PC-3 (cell line): ENCODE measurements around the gene GSTA2. TPM values are rescaled to one million over a fixed set of nuclear protein-coding genes. Genes with fewer than 3 reads are reported as not detected.

ENCODE experiments used
- ATAC-seq: fragments of 200-7000 bp; cut with Tn5 transposase; 2 replicates; pipeline ENCODE4 v1.9.1; 2020; ENCODE audit warnings: mild to moderate bottlenecking, moderate library complexity
- BruUV-seq: library from RNA; stranded (reverse); fragments of 400-500 nt; replicated peaks from 2 replicates; lab custom pipeline; 2021; lab: Mats Ljungman, UMichigan
- CTCF ChIA-PET: fragments of 300-600 bp; sonication (Branson Sonifier 250); formaldehyde crosslinking; loops from one replicate; lab custom pipeline; 2022; ENCODE audit warnings: antibody characterized with exemption; lab: Charles Lee
- POLR2A ChIA-PET: fragments of 300-600 bp; sonication (Branson Sonifier 250); formaldehyde crosslinking; loops from one replicate; lab custom pipeline; 2022; ENCODE audit warnings: antibody characterized with exemption; ENCODE audit not compliant: unreplicated experiment; lab: Charles Lee
- DNase-seq: peaks from one replicate; pipeline ENCODE4 v3.0.0-alpha.2; 2015
- H2AFZ ChIP-seq: fragments of 300-600 bp; sonication (generic); 2 replicates; pipeline ENCODE4 v1.6.0; 2016; ENCODE audit warnings: antibody characterized with exemption, low read length
- H3F3A ChIP-seq: fragments of 300-600 bp; sonication (generic); one replicate; pipeline ENCODE4 v1.6.0; 2017; ENCODE audit warnings: antibody characterized with exemption, low read length, control low read depth, mild to moderate bottlenecking; ENCODE audit not compliant: unreplicated experiment
- H3K27ac ChIP-seq: fragments of 300-600 bp; sonication (generic); 2 replicates; pipeline ENCODE4 v1.5.1; 2016; ENCODE audit warnings: mild to moderate bottlenecking, low read length
- H3K27me3 ChIP-seq: fragments of 300-600 bp; sonication (generic); 2 replicates; pipeline ENCODE4 v1.6.1; 2016; ENCODE audit warnings: low read length, mixed read lengths
- H3K36me3 ChIP-seq: fragments of 300-600 bp; sonication (generic); 2 replicates; pipeline ENCODE4 v1.6.1; 2016; ENCODE audit warnings: low read depth, mixed run types, low read length, mixed read lengths
- H3K4me1 ChIP-seq: fragments of 300-600 bp; sonication (generic); 2 replicates; pipeline ENCODE4 v1.5.1; 2016; ENCODE audit warnings: low read length; ENCODE audit not compliant: insufficient read depth
- H3K4me2 ChIP-seq: fragments of 300-600 bp; sonication (generic); 2 replicates; pipeline ENCODE4 v1.6.0; 2016; ENCODE audit warnings: low read length
- H3K4me3 ChIP-seq: fragments of 300-600 bp; sonication (generic); 2 replicates; pipeline ENCODE4 v1.5.1; 2016; ENCODE audit warnings: mild to moderate bottlenecking, low read length, mixed read lengths
- H3K79me2 ChIP-seq: fragments of 300-600 bp; sonication (generic); 2 replicates; pipeline ENCODE4 v1.6.1; 2017; ENCODE audit warnings: low read length, mixed read lengths
- H3K9ac ChIP-seq: fragments of 300-600 bp; sonication (generic); 2 replicates; pipeline ENCODE4 v1.6.0; 2016; ENCODE audit warnings: mild to moderate bottlenecking, low read length
- H3K9me2 ChIP-seq: fragments of 300-600 bp; sonication (generic); replicated peaks from 2 replicates; pipeline ENCODE4 v1.6.1; 2016; ENCODE audit warnings: mixed run types, low read length, mixed read lengths
- H3K9me3 ChIP-seq: fragments of 300-600 bp; sonication (generic); 2 replicates; pipeline ENCODE4 v1.6.1; 2016; ENCODE audit warnings: low read length, mixed read lengths
- H4K20me1 ChIP-seq: fragments of 300-600 bp; sonication (generic); 2 replicates; pipeline ENCODE4 v1.6.1; 2016; ENCODE audit warnings: low read length, mixed read lengths
- CTCF ChIP-seq: fragments of 300-600 bp; sonication (generic); conservative IDR thresholded peaks from 2 replicates; pipeline ENCODE4 v1.5.1; 2017; ENCODE audit warnings: antibody characterized with exemption, low read depth, mild to moderate bottlenecking, low read length
- EZH2 ChIP-seq: fragments of 300-600 bp; sonication (generic); IDR thresholded peaks from one replicate; pipeline ENCODE4 v1.6.1; 2017; ENCODE audit warnings: antibody characterized with exemption, mild to moderate bottlenecking, low read length; ENCODE audit not compliant: unreplicated experiment
- EZH2phosphoT487 ChIP-seq: fragments of 300-600 bp; sonication (generic); IDR thresholded peaks from 2 replicates; pipeline ENCODE4 v1.6.1; 2018; ENCODE audit warnings: mild to moderate bottlenecking, antibody characterized with exemption, low read length, borderline replicate concordance
- intact Hi-C: fragments of 100-400 bp; cut with micrococcal nuclease; formaldehyde crosslinking; loops from 2 replicates; pipeline ENCODE4 v1.9.0; 2023
- total RNA-seq: library from RNA; depleted of rRNA; stranded (reverse); fragments of >200 nt; gene quantifications from 2 replicates; pipeline ENCODE4 v1.2.3, GENCODE V29; 2014

Gene GSTA2
- total RNA-seq, 1 experiment from 2014 or later = not detected

GRCh38 chr6:52735071-52735470 is 28.2 kb downstream of the GSTA2 start:
- Histone ChIP-seq H2AFZ (no peak overlapping the region), H3K4me2 (no peak overlapping the region), H3K79me2 (no peaks in the 10 kb centered on the region), H3K4me3 (no peak overlapping the region), H3K9me2 (no peaks in the 10 kb centered on the region), H3F3A (no peaks in the 10 kb centered on the region), H4K20me1 (no peaks in the 10 kb centered on the region), H3K36me3 (no peaks in the 10 kb centered on the region), H3K9ac (no peak overlapping the region), H3K4me1 (no peaks in the 10 kb centered on the region), H3K9me3 (no peaks in the 10 kb centered on the region), H3K27ac (no peak overlapping the region), H3K27me3 (no peaks in the 10 kb centered on the region)
- TF ChIP-seq EZH2 = no peak
- TF ChIP-seq CTCF = no peak
- TF ChIP-seq EZH2phosphoT487 = no peak
- POLR2A ChIA-PET = no interaction called here
- ATAC-seq (no peak), DNase-seq (no peak)
- intact Hi-C loops = no loop called here
- no TSS peak for BruUV-seq
- CTCF ChIA-PET = no interaction called here

- Histone ChIP-seq H3K27me3 (no peaks in the 10 kb centered on the region), H3K9ac (no peak overlapping the region), H3K9me2 (no peaks in the 10 kb centered on the region), H3F3A (no peaks in the 10 kb centered on the region), H3K79me2 (no peaks in the 10 kb centered on the region), H4K20me1 (no peaks in the 10 kb centered on the region), H3K27ac (no peak overlapping the region), H3K4me3 (no peak overlapping the region), H3K4me1 (peaks cover under 1% of the 10 kb centered on the region), H2AFZ (no peak overlapping the region), H3K9me3 (no peaks in the 10 kb centered on the region), H3K36me3 (no peaks in the 10 kb centered on the region), H3K4me2 (no peak overlapping the region)
- DNase-seq (no peak), ATAC-seq (no peak)
- POLR2A ChIA-PET = no interaction called here
- CTCF ChIA-PET = no interaction called here
- intact Hi-C loops = no loop called here
- no TSS peak for BruUV-seq
- TF ChIP-seq CTCF (no peak), EZH2 (no peak), EZH2phosphoT487 (no peak)
Measured at GRCh38 chr6:52734072-52734471, 29.2 kb downstream of the GSTA2 start.

- TF ChIP-seq EZH2 (no peak), EZH2phosphoT487 (no peak), CTCF (no peak)
- POLR2A ChIA-PET = no interaction called here
- Histone ChIP-seq H3K27ac (no peak overlapping the region), H3K9me2 (no peaks in the 10 kb centered on the region), H2AFZ (no peak overlapping the region), H4K20me1 (no peaks in the 10 kb centered on the region), H3K79me2 (no peaks in the 10 kb centered on the region), H3F3A (no peaks in the 10 kb centered on the region), H3K4me3 (no peak overlapping the region), H3K4me2 (no peak overlapping the region), H3K9ac (no peak overlapping the region), H3K27me3 (no peaks in the 10 kb centered on the region), H3K4me1 (peaks cover 10% of the 10 kb centered on the region), H3K9me3 (no peaks in the 10 kb centered on the region), H3K36me3 (no peaks in the 10 kb centered on the region)
- BruUV-seq = no TSS peak
- ATAC-seq (no peak), DNase-seq (no peak)
- CTCF ChIA-PET = no interaction called here
- intact Hi-C loops = no loop called here
Measured at GRCh38 chr6:52733172-52733571, 30.1 kb downstream of the GSTA2 start.
